Colonic mucosa (tissue), 4 donors: Measurements from ENCODE around the gene GRID1. TPM values are rescaled to one million over a fixed set of nuclear protein-coding genes. Genes with fewer than 3 reads are reported as not detected.

Experiments used
- DNase-seq: peaks from one replicate; pipeline ENCODE4 v3.0.0-alpha.2; 2020
- H3K27ac ChIP-seq: fragments of 200-600 bp; one replicate; pipeline ENCODE4 v1.8.0; 2021
- H3K27me3 ChIP-seq: fragments of 200-600 bp; one replicate; pipeline ENCODE4 v1.8.0; 2021
- H3K36me3 ChIP-seq: fragments of 200-600 bp; one replicate; pipeline ENCODE4 v1.8.0; 2021
- H3K4me1 ChIP-seq: fragments of 200-600 bp; one replicate; pipeline ENCODE4 v1.8.0; 2021; ENCODE audit warnings: mild to moderate bottlenecking
- H3K4me3 ChIP-seq: fragments of 200-600 bp; one replicate; pipeline ENCODE4 v1.8.0; 2021
- H3K9ac ChIP-seq, 2 donors: one replicate each; pipeline ENCODE4 v1.7.0; 2013; ENCODE audit warnings: control low read depth in 2 of 2, low read depth in 2 of 2, low read length in 2 of 2
- H3K9me3 ChIP-seq: fragments of 200-600 bp; one replicate; pipeline ENCODE4 v1.8.0; 2021
- intact Hi-C: fragments of 100-400 bp; cut with DNase I; formaldehyde crosslinking; loops from one replicate; pipeline ENCODE4 v1.14.1; 2022
- total RNA-seq, 2 donors: library from RNA; stranded (reverse); fragmentation: NEBNext Ultra II Directional in 1 of 2; extraction: Animal tissue kit (Norgen Biotek cat#: 25700) in 1 of 2; gene quantifications; one replicate each; pipeline ENCODE4 v1.2.1, GENCODE V29; 2021
- TF ChIP-seq, protein P1 (sequence below): fragments of 200-600 bp; IDR thresholded peaks from one replicate; pipeline ENCODE4 v1.8.0; 2022; ENCODE audit warnings: antibody characterized with exemption, mild to moderate bottlenecking
- donor health status: healthy.
- donor health status: DM: no; HTN: no; CAD: no.
- donor health status: DM: no; HTN: no; CAD: no.

Gene GRID1
- total RNA-seq, 2 donors from 2014 or later = 0.30 to 0.37 TPM

DNA sequence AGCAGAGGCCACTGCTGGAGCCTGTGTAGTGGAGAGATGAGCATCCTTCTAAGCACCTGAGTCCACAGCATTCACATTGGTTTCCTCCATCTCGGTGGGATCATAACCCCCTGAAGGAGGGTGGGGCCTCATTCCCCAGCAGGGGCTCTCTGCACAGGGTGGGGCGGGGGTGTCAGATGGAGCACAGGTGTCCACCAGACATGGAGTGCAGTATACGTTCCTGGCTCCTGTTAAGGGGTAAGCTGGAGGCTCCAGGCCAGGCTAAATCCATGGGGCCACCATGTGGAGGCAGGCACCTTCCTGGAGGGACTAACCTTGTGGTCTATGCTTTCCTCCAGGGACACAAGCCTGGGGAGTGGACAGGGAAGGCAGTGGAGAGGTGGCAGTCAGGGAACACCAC lies 252.6 kb downstream of the GRID1 start:
- H3K27ac ChIP-seq = no peak overlapping the region
- no peaks in the 10 kb centered on the region for H3K4me1 ChIP-seq
- no peak overlapping the region for H3K9ac ChIP-seq
- TF ChIP-seq, protein P1, sequence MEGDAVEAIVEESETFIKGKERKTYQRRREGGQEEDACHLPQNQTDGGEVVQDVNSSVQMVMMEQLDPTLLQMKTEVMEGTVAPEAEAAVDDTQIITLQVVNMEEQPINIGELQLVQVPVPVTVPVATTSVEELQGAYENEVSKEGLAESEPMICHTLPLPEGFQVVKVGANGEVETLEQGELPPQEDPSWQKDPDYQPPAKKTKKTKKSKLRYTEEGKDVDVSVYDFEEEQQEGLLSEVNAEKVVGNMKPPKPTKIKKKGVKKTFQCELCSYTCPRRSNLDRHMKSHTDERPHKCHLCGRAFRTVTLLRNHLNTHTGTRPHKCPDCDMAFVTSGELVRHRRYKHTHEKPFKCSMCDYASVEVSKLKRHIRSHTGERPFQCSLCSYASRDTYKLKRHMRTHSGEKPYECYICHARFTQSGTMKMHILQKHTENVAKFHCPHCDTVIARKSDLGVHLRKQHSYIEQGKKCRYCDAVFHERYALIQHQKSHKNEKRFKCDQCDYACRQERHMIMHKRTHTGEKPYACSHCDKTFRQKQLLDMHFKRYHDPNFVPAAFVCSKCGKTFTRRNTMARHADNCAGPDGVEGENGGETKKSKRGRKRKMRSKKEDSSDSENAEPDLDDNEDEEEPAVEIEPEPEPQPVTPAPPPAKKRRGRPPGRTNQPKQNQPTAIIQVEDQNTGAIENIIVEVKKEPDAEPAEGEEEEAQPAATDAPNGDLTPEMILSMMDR = no peak
- H3K27me3 ChIP-seq = no peaks in the 10 kb centered on the region
- no peak overlapping the region for H3K4me3 ChIP-seq
- no peaks in the 10 kb centered on the region for H3K36me3 ChIP-seq
- intact Hi-C loops = no loop called here
- no peak for DNase-seq
- no peaks in the 10 kb centered on the region for H3K9me3 ChIP-seq

DNA sequence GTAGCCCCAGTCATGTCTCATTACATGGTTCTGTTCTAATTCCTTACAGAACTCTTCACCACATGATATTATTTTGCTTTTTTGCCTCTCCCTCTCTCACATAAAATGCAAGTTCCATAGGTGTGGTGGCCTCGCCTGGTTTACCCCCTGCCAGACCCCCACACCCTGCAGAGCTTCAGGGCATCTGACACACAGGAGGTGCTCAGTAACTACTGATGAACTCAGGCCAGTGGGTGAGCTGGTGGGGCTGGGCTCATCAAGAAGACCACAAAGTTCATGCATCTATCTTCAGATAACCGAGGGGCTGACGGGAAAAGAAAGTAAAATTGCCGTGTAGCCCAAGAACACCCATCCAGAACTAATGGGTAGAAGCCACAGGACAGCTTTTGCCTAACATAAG lies 253.1 kb downstream of the GRID1 start:
- no peaks in the 10 kb centered on the region for H3K9me3 ChIP-seq
- no peak overlapping the region for H3K9ac ChIP-seq
- H3K4me3 ChIP-seq = no peak overlapping the region
- no peak for DNase-seq
- H3K27ac ChIP-seq = no peak overlapping the region
- intact Hi-C loops = no loop called here
- H3K4me1 ChIP-seq = no peaks in the 10 kb centered on the region
- H3K27me3 ChIP-seq = no peaks in the 10 kb centered on the region
- TF ChIP-seq, protein P1 = no peak
- no peaks in the 10 kb centered on the region for H3K36me3 ChIP-seq

DNA sequence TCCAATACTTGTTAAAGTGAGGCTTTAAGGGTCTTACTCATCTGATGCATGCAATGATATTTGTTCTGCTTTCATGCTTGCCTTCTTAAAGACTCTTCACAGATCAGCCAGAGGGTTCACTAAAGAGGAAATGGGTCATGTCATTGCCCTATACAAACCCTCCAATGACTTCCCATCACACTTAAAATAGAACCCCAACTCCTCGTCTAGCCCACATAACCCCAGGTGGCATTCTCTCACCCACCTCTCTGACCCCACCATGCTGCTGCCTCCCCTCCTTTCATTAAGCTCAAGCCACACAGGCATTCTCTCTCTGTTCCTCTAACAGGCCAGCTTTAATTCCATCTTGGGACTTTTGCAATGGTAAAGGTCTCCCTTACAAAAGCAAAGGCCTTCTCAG lies 253.6 kb downstream of the GRID1 start:
- Histone ChIP-seq H3K4me1 (no peaks in the 10 kb centered on the region), H3K9me3 (no peaks in the 10 kb centered on the region), H3K9ac (no peak overlapping the region), H3K27ac (no peak overlapping the region), H3K36me3 (no peaks in the 10 kb centered on the region), H3K27me3 (no peaks in the 10 kb centered on the region), H3K4me3 (no peak overlapping the region)
- intact Hi-C loops = no loop called here
- TF ChIP-seq, protein P1 = no peak
- no peak for DNase-seq

DNA sequence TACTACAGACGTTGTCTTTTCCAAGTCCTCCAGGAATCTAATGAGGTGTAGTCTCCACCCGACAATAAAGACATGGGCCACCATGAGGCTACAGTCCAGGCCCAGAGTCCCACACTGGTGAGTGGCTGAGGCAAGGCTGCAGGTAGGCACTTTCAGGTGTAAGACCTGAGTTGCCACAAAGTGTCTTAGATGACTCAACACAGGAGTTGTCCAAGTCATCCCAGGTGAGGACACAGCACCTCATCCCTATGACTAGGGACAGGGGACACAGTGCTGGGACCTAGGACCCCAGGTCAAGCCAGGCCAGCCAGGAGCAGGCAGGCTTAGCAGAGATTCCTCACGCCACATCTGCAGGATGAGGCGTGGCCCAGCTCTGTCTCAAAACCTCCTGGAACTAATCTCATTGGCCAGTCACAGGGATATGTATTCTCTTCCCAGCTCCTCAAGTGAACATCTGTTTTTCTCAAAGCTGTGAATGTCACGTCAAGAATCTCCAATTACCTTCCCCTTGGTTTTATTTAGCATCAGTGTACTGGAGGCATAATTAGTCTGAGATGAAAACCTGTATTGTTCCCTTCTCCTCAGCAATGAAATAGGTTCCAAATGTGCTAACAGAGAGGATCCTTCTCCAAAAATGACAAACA lies 254.6 kb downstream of the GRID1 start:
- no peak overlapping the region for H3K27ac ChIP-seq
- no peak overlapping the region for H3K4me3 ChIP-seq
- intact Hi-C loops = no loop called here
- H3K9ac ChIP-seq = no peak overlapping the region
- no peaks in the 10 kb centered on the region for H3K36me3 ChIP-seq
- TF ChIP-seq, protein P1 = no peak
- DNase-seq = no peak
- no peaks in the 10 kb centered on the region for H3K27me3 ChIP-seq
- H3K4me1 ChIP-seq = no peaks in the 10 kb centered on the region
- no peaks in the 10 kb centered on the region for H3K9me3 ChIP-seq

DNA sequence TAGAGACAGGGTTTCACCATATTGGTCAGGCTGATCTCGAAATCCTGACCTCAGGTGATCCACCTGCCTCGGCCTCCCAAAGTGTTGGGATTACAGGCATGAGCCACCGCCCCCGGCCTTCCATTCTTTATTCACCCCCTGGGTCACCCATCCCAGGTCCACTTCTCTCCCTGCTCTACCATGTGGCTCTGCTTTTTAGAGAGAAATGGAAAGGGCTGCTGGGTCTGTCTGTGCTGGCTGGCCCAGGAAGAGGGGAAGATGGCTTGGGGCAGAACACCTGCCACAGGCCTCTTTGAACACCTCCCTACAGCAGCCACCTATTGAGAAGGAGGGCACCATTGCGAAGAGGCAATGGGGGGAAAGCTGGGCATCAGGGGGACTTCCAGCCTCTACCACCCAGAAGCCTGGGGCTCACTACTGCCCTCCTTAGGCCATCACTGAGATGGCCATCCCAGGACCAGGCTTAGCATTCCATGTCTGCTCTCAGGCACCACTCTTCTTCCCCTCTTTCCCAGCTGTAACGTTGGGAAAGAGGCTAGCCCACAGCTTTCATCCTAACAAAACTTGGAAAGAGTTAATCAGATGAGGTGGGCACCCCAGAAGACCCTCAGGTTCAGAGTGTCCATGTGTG lies 256.3 kb downstream of the GRID1 start:
- Histone ChIP-seq H3K27ac (no peak overlapping the region), H3K36me3 (no peaks in the 10 kb centered on the region), H3K9ac (no peak overlapping the region), H3K4me3 (no peak overlapping the region), H3K4me1 (no peaks in the 10 kb centered on the region), H3K9me3 (no peaks in the 10 kb centered on the region), H3K27me3 (no peaks in the 10 kb centered on the region)
- intact Hi-C loops = no loop called here
- no peak for DNase-seq
- TF ChIP-seq, protein P1 = no peak
